ENCODE results near the gene ZC2HC1B. TPM values are rescaled to one million over a fixed set of nuclear protein-coding genes. Genes with fewer than 3 reads are reported as not detected.

ZC2HC1B gene
- total and polyA plus RNA-seq, 3 donors from 2014 or later, result 4.6 to 23.0 (median 16.9) TPM

GRCh38 chr6:143970456-143971218 is 106.4 kb downstream of the ZC2HC1B start:
- DNase-seq, result no peak
- TF ChIP-seq CTCF (IDR thresholded peaks at IDR 0.05) (no peak), POLR2A (IDR thresholded peaks at IDR 0.05) (no peak)
- Histone ChIP-seq H3K4me3 (no peak overlapping the region), H3K36me3 (ENCODE audit: low read depth, missing control alignments) (no peaks in the 10 kb centered on the region), H3K27me3 (no peaks in the 10 kb centered on the region), H3K4me1 (no peaks in the 10 kb centered on the region), H3K27ac (no peak overlapping the region), H3K9me3 (no peaks in the 10 kb centered on the region)
- intact Hi-C loops (cut with DNase I; ENCODE audit: low total_unique reads), result no loop called here
- WGBS, 2 donors, result 55 to 67% methylated on average over 6 of the region's 6 CpGs

DNA sequence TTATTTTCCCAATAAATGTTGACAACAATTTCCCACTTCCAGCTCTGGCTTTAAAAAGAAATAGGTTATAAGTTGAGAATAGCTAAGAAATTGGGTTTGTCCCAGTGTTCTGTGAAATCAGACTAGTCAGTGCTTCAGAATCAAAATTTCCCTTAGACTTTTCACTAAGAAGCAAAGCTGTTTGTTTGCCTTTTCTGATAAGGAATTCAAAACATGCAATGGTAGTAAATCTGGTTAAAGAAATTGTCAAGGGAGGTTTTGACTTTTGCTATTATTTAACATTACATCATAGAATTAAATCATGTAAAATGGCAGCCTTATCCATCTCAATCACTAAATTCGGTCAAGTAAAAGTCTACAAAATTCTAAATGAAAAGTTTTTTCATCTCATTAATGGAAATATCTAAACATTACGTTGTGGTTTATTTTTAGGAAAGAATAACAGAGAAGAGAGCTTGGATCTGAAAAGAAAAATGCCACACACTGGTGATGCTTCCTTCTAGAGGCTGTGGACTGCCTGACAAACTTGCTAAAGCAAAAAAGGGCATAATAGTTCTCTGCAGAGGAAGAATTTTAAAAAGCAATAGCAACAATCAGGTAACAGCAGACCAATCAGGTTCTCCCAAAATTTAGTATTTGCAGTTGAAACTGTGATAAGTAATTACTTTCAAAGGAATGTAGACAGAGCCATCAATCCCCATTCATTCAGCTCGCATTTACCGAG is 107.4 kb downstream of the ZC2HC1B start:
- TF ChIP-seq POLR2A (IDR thresholded peaks at IDR 0.05), result no peak
- no peak for TF ChIP-seq CTCF (IDR thresholded peaks at IDR 0.05)
- H3K4me3 ChIP-seq, result no peak overlapping the region
- no peaks in the 10 kb centered on the region for H3K4me1 ChIP-seq
- 54 to 57% methylated on average over 4 of the region's 4 CpGs for WGBS, 2 donors
- H3K27ac ChIP-seq, result no peak overlapping the region
- H3K27me3 ChIP-seq, result no peaks in the 10 kb centered on the region
- H3K9me3 ChIP-seq, result no peaks in the 10 kb centered on the region
- intact Hi-C loops (cut with DNase I; ENCODE audit: low total_unique reads), result no loop called here
- no peak for DNase-seq
- no peaks in the 10 kb centered on the region for H3K36me3 ChIP-seq (ENCODE audit: low read depth, missing control alignments)

GRCh38 chr6:143973097-143973966 is 109.1 kb downstream of the ZC2HC1B start:
- DNase-seq, result no peak
- H3K4me3 ChIP-seq, result no peak overlapping the region
- H3K27ac ChIP-seq, result no peak overlapping the region
- intact Hi-C loops (cut with DNase I; ENCODE audit: low total_unique reads), result no loop called here
- no peaks in the 10 kb centered on the region for H3K36me3 ChIP-seq (ENCODE audit: low read depth, missing control alignments)
- no peaks in the 10 kb centered on the region for H3K27me3 ChIP-seq
- no peaks in the 10 kb centered on the region for H3K4me1 ChIP-seq
- TF ChIP-seq CTCF (IDR thresholded peaks at IDR 0.05), result no peak
- no peak for TF ChIP-seq POLR2A (IDR thresholded peaks at IDR 0.05)
- 62 to 71% methylated on average over 13 of the region's 13 CpGs for WGBS, 2 donors
- H3K9me3 ChIP-seq, result no peaks in the 10 kb centered on the region

DNA sequence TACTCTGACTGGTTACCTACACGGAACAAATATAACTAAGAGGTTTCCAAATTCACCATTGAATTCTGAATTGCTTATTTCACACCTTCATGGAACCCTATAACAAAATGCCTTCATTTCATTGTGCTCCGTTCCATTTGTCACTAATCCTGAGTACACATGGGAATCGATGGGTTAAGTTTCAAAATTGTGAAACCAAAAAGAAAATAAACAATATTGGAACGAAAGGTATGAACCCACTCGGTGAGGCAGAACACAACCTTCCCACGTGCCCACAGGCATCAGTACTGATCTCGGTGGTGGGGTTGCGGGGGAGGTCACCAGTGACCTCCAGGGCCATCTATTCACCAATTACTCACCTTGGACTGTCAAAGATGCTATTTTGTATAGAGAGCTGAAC is 109.8 kb downstream of the ZC2HC1B start:
- TF ChIP-seq POLR2A (IDR thresholded peaks at IDR 0.05) (no peak), CTCF (IDR thresholded peaks at IDR 0.05) (no peak)
- no peaks in the 10 kb centered on the region for H3K27me3 ChIP-seq
- H3K4me3 ChIP-seq, result no peak overlapping the region
- 58 to 67% methylated on average over 8 of the region's 8 CpGs for WGBS, 2 donors
- intact Hi-C loops (cut with DNase I; ENCODE audit: low total_unique reads), result no loop called here
- no peaks in the 10 kb centered on the region for H3K36me3 ChIP-seq (ENCODE audit: low read depth, missing control alignments)
- H3K4me1 ChIP-seq, result no peaks in the 10 kb centered on the region
- DNase-seq, result no peak
- H3K9me3 ChIP-seq, result no peaks in the 10 kb centered on the region
- no peak overlapping the region for H3K27ac ChIP-seq
